GM13976 (cell line): Measurements from ENCODE around the gene ARL4C.

ENCODE experiments used
- DNase-seq: peaks from one replicate; pipeline ENCODE4 v3.0.0; 2012; ENCODE audit warnings: low spot score
- in situ Hi-C: fragments of 300-500 bp; cut with MboI; formaldehyde crosslinking; loops from one replicate; pipeline ENCODE4 v1.12.0; 2022; ENCODE audit warnings: low sequenced_read_pairs, mixed read lengths, inconsistent platforms; ENCODE audit not compliant: unreplicated experiment
- TF ChIP-seq, protein P1 (sequence below): IDR thresholded peaks from 2 replicates; pipeline ENCODE4 v1.5.1; 2012; ENCODE audit warnings: borderline replicate concordance, mild to moderate bottlenecking; ENCODE audit not compliant: insufficient read depth; ENCODE audit errors: extremely low read depth, missing control alignments, control extremely low read depth

The ARL4C gene

DNA sequence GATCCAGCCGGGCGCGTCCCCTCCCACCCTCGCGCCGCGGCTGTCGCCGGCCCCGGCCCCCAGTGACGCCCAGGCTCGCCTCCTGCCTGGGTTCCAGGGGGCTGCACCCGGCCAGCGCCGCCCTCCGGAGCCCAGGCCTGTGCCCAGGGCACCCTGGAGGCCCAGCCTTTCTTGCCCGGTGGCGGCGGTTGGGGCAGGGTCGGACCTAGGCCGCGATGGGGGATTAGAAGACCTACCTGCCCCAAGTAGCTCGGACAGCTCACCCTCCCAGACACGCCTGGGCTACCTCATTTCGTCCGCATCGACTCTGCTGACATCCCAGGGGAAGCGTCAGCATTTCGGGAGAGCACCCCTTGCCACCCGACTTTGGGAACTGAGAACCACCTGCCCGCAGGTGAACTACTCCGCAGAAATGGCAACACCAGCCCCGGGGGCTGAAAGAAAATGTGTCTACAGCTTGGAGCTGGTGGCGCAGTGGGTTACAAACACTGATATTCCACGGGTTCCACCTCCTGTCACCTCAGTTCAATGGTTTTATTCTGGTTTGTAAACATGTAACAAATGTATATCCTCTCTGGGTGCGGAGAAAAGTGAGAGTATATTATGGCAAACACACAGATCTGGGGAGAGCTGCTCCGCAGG lies 834 bp upstream of the ARL4C start:
- TF ChIP-seq, protein P1, sequence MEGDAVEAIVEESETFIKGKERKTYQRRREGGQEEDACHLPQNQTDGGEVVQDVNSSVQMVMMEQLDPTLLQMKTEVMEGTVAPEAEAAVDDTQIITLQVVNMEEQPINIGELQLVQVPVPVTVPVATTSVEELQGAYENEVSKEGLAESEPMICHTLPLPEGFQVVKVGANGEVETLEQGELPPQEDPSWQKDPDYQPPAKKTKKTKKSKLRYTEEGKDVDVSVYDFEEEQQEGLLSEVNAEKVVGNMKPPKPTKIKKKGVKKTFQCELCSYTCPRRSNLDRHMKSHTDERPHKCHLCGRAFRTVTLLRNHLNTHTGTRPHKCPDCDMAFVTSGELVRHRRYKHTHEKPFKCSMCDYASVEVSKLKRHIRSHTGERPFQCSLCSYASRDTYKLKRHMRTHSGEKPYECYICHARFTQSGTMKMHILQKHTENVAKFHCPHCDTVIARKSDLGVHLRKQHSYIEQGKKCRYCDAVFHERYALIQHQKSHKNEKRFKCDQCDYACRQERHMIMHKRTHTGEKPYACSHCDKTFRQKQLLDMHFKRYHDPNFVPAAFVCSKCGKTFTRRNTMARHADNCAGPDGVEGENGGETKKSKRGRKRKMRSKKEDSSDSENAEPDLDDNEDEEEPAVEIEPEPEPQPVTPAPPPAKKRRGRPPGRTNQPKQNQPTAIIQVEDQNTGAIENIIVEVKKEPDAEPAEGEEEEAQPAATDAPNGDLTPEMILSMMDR = no peak
- DNase-seq = no peak
- in situ Hi-C loops = no loop called here

GRCh38 chr2:234496055-234496834 lies 636 bp downstream of the ARL4C start:
- DNase-seq = peak; percentile 32
- in situ Hi-C loops = no loop called here
- TF ChIP-seq, protein P1 = no peak

- in situ Hi-C loops = no loop called here
- DNase-seq = no peak
Measured at GRCh38 chr2:234495251-234496054, 1.4 kb downstream of the ARL4C start.

GRCh38 chr2:234494361-234495250 lies 2.3 kb downstream of the ARL4C start:
- in situ Hi-C loops = loop anchor here (5.0 kb wide), 1 partner anchor 207 kb away; no protein-coding TSS in a partner anchor
- no peak for DNase-seq

More at GRCh38 chr2:234495251-234496054, 1.4 kb downstream of the ARL4C start:
- TF ChIP-seq, protein P1 = no peak

GRCh38 chr2:234493796-234494195 lies 3.1 kb downstream of the ARL4C start:
- no peak for DNase-seq
- TF ChIP-seq, protein P1 = no peak
- in situ Hi-C loops = loop anchor here (5.0 kb wide), 1 partner anchor 206 kb away; no protein-coding TSS in a partner anchor

More at GRCh38 chr2:234494361-234495250, 2.3 kb downstream of the ARL4C start:
- TF ChIP-seq, protein P1 = no peak
